SK-N-SH (cell line): ENCODE measurements around the gene HPCAL4. TPM values are rescaled to one million over a fixed set of nuclear protein-coding genes. Genes with fewer than 3 reads are reported as not detected.

Experiments used
- polyA plus RNA-seq, 3 experiments: library from polyadenylated mRNA; depleted of rRNA; stranded (reverse); fragments of >200 nt; gene quantifications; 2 replicates each; pipeline ENCODE4 v1.2.3, GENCODE V29; 2012
- small RNA-seq, 7 experiments: library from RNA; depleted of rRNA; stranded (forward); fragments of <200 nt; gene quantifications; one replicate each; pipeline ENCODE3, GENCODE V24; 2012

Gene HPCAL4
- polyA plus RNA-seq, 1 of the 3 experiments (the other 2 are of a cell fraction): 0.15 TPM

Small RNA genes lying within 50 kb of the gene (small RNA-seq; reads per million reads assigned to genes)
- 0 reads per million in 7 experiments for gene RNU7-121P

Other genes starting within 250 kb of the HPCAL4 start
- 0.05 and 0.16 TPM in 2 replicates for gene BMP8A, start 199.8 kb downstream of the HPCAL4 start, polyA plus RNA-seq (2012; rRNA removed)
- gene PABPC4, start 114.6 kb downstream of the HPCAL4 start, polyA plus RNA-seq (2012; rRNA removed): 63.0 and 68.8 TPM in 2 replicates
- gene HEYL, start 51.8 kb downstream of the HPCAL4 start, polyA plus RNA-seq (2012; rRNA removed): not detected in 2 replicates
- 0.12 and 0.73 TPM in 2 replicates for gene NT5C1A, start 19.3 kb downstream of the HPCAL4 start, polyA plus RNA-seq (2012; rRNA removed)
- 78.4 and 105 TPM in 2 replicates for gene PPIE, start 47.4 kb upstream of the HPCAL4 start, polyA plus RNA-seq (2012; rRNA removed)
- 0.34 and 0.44 TPM in 2 replicates for gene OXCT2, start 79.9 kb upstream of the HPCAL4 start, polyA plus RNA-seq (2012; rRNA removed)
- gene BMP8B, start 97.4 kb upstream of the HPCAL4 start, polyA plus RNA-seq (2012; rRNA removed): 0.07 and 0.16 TPM in 2 replicates
- gene TRIT1, start 192.1 kb upstream of the HPCAL4 start, polyA plus RNA-seq (2012; rRNA removed): 11.8 and 15.4 TPM in 2 replicates
- gene MYCL, start 210.5 kb upstream of the HPCAL4 start, polyA plus RNA-seq (2012; rRNA removed): 0.48 and 0.57 TPM in 2 replicates